Measurements from ENCODE around the gene DACT3. TPM values are rescaled to one million over a fixed set of nuclear protein-coding genes. Genes with fewer than 3 reads are reported as not detected.

Gene DACT3
- total and polyA plus RNA-seq, 4 donors, result 0.32 to 1.4 (median 1.0) TPM

- Histone ChIP-seq H3K36me3 (ENCODE audit: control insufficient read depth in 4 of 4, insufficient read depth in 3 of 4, low read depth in 1 of 4, low read length in 3 of 4) (no peaks in the 10 kb centered on the region), H3K4me3 (ENCODE audit: low read depth in 1 of 3, low read length in 3 of 3) (no peak overlapping the region), H3K9me3 (ENCODE audit: control insufficient read depth in 4 of 4, low read length in 3 of 4) (peaks cover 0 to 2% (median under 1%) of the 10 kb centered on the region in 4 donors), H3K27ac (ENCODE audit: low read depth in 1 of 2, low read length in 2 of 2) (no peak overlapping the region), H3K4me1 (ENCODE audit: control insufficient read depth in 4 of 4, insufficient read depth in 4 of 4, low read length in 3 of 4) (peaks cover 2 to 20% (median 15%) of the 10 kb centered on the region in 4 donors), H3K27me3 (ENCODE audit: control insufficient read depth in 4 of 4, insufficient read depth in 4 of 4, low read length in 3 of 4) (no peaks in the 10 kb centered on the region), H3K9ac (ENCODE audit: low read depth in 1 of 2, low read length in 2 of 2) (no peak overlapping the region)
- WGBS, result 97% methylated on average over 4 of the region's 4 CpGs
- TF ChIP-seq YY1 (IDR thresholded peaks at IDR 0.05) (no peak), FOXA2 (IDR thresholded peaks at IDR 0.05) (no peak), EGR1 (IDR thresholded peaks at IDR 0.05; ENCODE audit: low read depth in 2 of 2) (no peak), JUND (IDR thresholded peaks at IDR 0.05) (no peak), CTCF (IDR thresholded peaks at IDR 0.05; ENCODE audit: low read depth, low read length, missing input control) (no peak), SP1 (IDR thresholded peaks at IDR 0.05) (no peak), ZBTB33 (IDR thresholded peaks at IDR 0.05) (no peak)
- DNase-seq (ENCODE audit: low spot score), result no peak
Observed at GRCh38 chr19:46598372-46598917, 62.5 kb downstream of the DACT3 start.

Small RNAs within 50 kb of the gene (small RNA-seq; reads per million reads assigned to genes)
- gene MIR320E (not detected), gene RN7SL364P (0.46 reads per million, percentile 53 among the genes with 10 or more reads in this experiment)

Other genes with a start within 250 kb of the DACT3 start
- 1 to 10 TPM in 1 of 2 donors, under 1 TPM in 1; 0.75 to 5.9 TPM for gene CCDC8, start 247.6 kb downstream of the DACT3 start, total RNA-seq
- under 1 TPM; 0.18 to 0.48 TPM for gene CCDC8, start 247.6 kb downstream of the DACT3 start, polyA plus RNA-seq
- under 1 TPM in 1 of 2 donors, not detected in 1; under 0.01 TPM for gene PNMA8C, start 232.2 kb downstream of the DACT3 start, total RNA-seq
- not detected for gene PNMA8C, start 232.2 kb downstream of the DACT3 start, polyA plus RNA-seq
- gene PNMA8A, start 189.6 kb downstream of the DACT3 start, total RNA-seq, result under 1 TPM; 0.17 to 0.93 TPM
- under 1 TPM in 1 of 2 donors, not detected in 1; 0.22 TPM for gene PNMA8A, start 189.6 kb downstream of the DACT3 start, polyA plus RNA-seq
- gene PNMA8B, start 165.3 kb downstream of the DACT3 start, total RNA-seq, result under 1 TPM; 0.51 to 0.59 TPM
- under 1 TPM; 0.15 to 0.27 TPM for gene PNMA8B, start 165.3 kb downstream of the DACT3 start, polyA plus RNA-seq
- 100 to 1,000 TPM in 1 of 2 donors, 10 to 100 TPM in 1; 73.3 to 112 TPM for gene CALM3, start 59.9 kb downstream of the DACT3 start, total RNA-seq
- gene CALM3, start 59.9 kb downstream of the DACT3 start, polyA plus RNA-seq, result 10 to 100 TPM; 51.4 to 90.0 TPM
- 1 to 10 TPM; 1.4 to 2.8 TPM for gene PTGIR, start 36.1 kb downstream of the DACT3 start, total RNA-seq
- gene PTGIR, start 36.1 kb downstream of the DACT3 start, polyA plus RNA-seq, result 1 to 10 TPM; 2.9 to 5.9 TPM
- gene GNG8, start 25.0 kb downstream of the DACT3 start, total RNA-seq, result not detected
- gene GNG8, start 25.0 kb downstream of the DACT3 start, polyA plus RNA-seq, result not detected
- gene PRKD2, start 55.9 kb upstream of the DACT3 start, total RNA-seq, result 10 to 100 TPM in 1 of 2 donors, 1 to 10 TPM in 1; 8.5 to 14.4 TPM
- gene PRKD2, start 55.9 kb upstream of the DACT3 start, polyA plus RNA-seq, result 10 to 100 TPM in 1 of 2 donors, 1 to 10 TPM in 1; 7.3 to 10.0 TPM
- 10 to 100 TPM in 1 of 2 donors, 1 to 10 TPM in 1; 7.5 to 11.1 TPM for gene FKRP, start 84.9 kb upstream of the DACT3 start, total RNA-seq
- gene FKRP, start 84.9 kb upstream of the DACT3 start, polyA plus RNA-seq, result 1 to 10 TPM; 2.5 to 8.8 TPM
- 10 to 100 TPM; 29.4 to 29.9 TPM for gene STRN4, start 85.3 kb upstream of the DACT3 start, total RNA-seq
- 10 to 100 TPM in 1 of 2 donors, 1 to 10 TPM in 1; 9.5 to 20.2 TPM for gene STRN4, start 85.3 kb upstream of the DACT3 start, polyA plus RNA-seq
- 10 to 100 TPM in 1 of 2 donors, 1 to 10 TPM in 1; 6.2 to 90.8 TPM for gene SLC1A5, start 127.4 kb upstream of the DACT3 start, total RNA-seq
- 1 to 10 TPM; 1.5 to 6.0 TPM for gene SLC1A5, start 127.4 kb upstream of the DACT3 start, polyA plus RNA-seq
- gene AP2S1, start 189.7 kb upstream of the DACT3 start, total RNA-seq, result 10 to 100 TPM; 28.3 to 71.2 TPM
- 100 to 1,000 TPM in 1 of 2 donors, 10 to 100 TPM in 1; 86.9 to 168 TPM for gene AP2S1, start 189.7 kb upstream of the DACT3 start, polyA plus RNA-seq
- gene ARHGAP35, start 199.8 kb upstream of the DACT3 start, total RNA-seq, result 10 to 100 TPM; 26.3 to 49.2 TPM
- gene ARHGAP35, start 199.8 kb upstream of the DACT3 start, polyA plus RNA-seq, result 10 to 100 TPM; 15.5 to 17.2 TPM